BLaER1 (cell line): ENCODE data around the gene TRAF6.

ENCODE experiments used
- H3K27ac ChIP-seq: shearing (Covaris generic); formaldehyde crosslinking; 2 replicates; pipeline ENCODE4 v1.8.1; 2022
- H3K27me3 ChIP-seq: shearing (Covaris generic); formaldehyde crosslinking; 2 replicates; pipeline ENCODE4 v1.8.1; 2022
- H3K36me3 ChIP-seq: shearing (Covaris generic); formaldehyde crosslinking; 2 replicates; pipeline ENCODE4 v1.8.1; 2022
- H3K4me1 ChIP-seq: shearing (Covaris generic); formaldehyde crosslinking; 2 replicates; pipeline ENCODE4 v1.8.1; 2022
- H3K4me2 ChIP-seq: shearing (Covaris generic); formaldehyde crosslinking; 2 replicates; pipeline ENCODE4 v1.8.1; 2022
- H3K4me3 ChIP-seq: shearing (Covaris generic); formaldehyde crosslinking; 2 replicates; pipeline ENCODE4 v1.8.1; 2022
- H3K9ac ChIP-seq: shearing (Covaris generic); formaldehyde crosslinking; 2 replicates; pipeline ENCODE4 v1.8.1; 2022
- H3K9me3 ChIP-seq: shearing (Covaris generic); formaldehyde crosslinking; 2 replicates; pipeline ENCODE4 v1.8.1; 2022
- H4K20me1 ChIP-seq: shearing (Covaris generic); formaldehyde crosslinking; 2 replicates; pipeline ENCODE4 v1.8.1; 2022
- Cebpa-rat ChIP-seq: shearing (Covaris generic); IDR thresholded peaks from 2 replicates; pipeline ENCODE4 v1.8.1; 2022

The TRAF6 gene

DNA sequence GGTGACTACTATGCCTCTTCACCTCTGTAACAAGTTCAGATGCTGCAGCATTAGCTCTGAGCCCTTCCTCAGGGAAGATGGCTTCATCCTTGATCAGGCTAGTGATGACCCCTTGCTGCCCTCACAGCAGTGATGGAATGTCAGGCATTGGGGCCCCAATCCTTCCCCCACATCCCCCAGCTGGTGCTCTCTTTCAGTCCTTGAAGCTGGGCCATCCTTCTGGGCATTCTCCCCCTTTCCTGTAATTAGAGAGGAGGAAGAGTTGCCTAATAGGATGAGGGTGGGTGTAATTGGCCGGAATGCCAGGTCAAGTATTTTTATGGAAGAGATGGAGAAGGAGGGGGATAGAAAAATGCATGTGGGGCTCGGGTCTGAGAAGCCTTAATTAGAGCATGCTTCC is 62.6 kb downstream of the TRAF6 start:
- Histone ChIP-seq H3K36me3 (peaks cover 57% of the 10 kb centered on the region), H3K27me3 (no peaks in the 10 kb centered on the region), H3K4me2 (no peak overlapping the region), H3K4me1 (peaks cover 39% of the 10 kb centered on the region), H3K9me3 (no peaks in the 10 kb centered on the region), H3K9ac (no peak overlapping the region), H3K27ac (no peak overlapping the region), H3K4me3 (no peak overlapping the region), H4K20me1 (peaks cover 10% of the 10 kb centered on the region; the same call in 1 of the 2 replicates)
- no peak for TF ChIP-seq Cebpa-rat

DNA sequence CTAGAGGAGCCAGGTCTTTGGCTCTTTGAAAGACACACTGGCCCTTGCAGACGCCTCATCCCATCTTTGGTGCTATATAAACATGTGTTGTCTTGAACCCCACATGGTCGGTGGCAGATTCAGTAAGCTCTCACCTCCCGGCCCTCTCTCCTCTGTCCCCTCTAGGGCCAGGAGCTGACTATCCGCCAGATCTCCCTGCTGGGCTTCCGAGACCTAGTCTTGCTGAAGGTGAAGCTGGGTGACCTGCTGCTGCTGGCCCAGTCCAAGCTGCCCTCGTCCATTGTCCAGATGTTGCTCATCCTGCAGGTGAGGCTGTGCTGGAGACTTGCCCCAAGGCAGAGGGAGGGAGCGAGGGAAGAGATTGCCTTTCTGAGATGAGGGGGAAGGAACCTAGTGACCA is 63.9 kb downstream of the TRAF6 start:
- H3K4me2 ChIP-seq, result no peak overlapping the region
- peaks cover 7% of the 10 kb centered on the region for H3K9me3 ChIP-seq
- H3K4me1 ChIP-seq, result peaks cover 39% of the 10 kb centered on the region
- H3K36me3 ChIP-seq, result peaks cover 65% of the 10 kb centered on the region
- no peaks in the 10 kb centered on the region for H3K27me3 ChIP-seq
- H3K4me3 ChIP-seq, result no peak overlapping the region
- H3K9ac ChIP-seq, result no peak overlapping the region
- no peaks in the 10 kb centered on the region; the same call in 1 of the 2 replicates for H4K20me1 ChIP-seq
- H3K27ac ChIP-seq, result no peak overlapping the region
- no peak for TF ChIP-seq Cebpa-rat

DNA sequence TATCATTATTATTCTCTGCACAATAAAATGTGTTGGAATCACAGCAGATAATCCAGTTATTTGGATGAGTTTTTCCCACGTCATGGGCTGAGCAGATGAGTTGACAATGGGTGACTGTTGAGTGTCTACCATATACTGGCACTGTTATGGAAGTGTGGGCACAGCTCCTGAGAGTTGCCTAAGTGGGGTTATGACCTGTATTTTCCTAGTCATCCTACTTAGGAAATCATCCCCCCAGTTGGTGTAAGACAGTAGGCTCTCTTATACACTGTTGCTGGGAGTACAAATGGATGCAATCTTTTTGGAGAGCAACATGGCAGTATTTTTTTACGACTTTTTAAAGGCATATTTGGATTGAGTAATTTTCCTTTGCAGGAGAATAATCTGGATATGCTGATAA is 66.4 kb downstream of the TRAF6 start:
- H3K36me3 ChIP-seq, result peaks cover 83% of the 10 kb centered on the region
- no peaks in the 10 kb centered on the region for H3K27me3 ChIP-seq
- no peak overlapping the region for H3K4me3 ChIP-seq
- no peak overlapping the region for H3K4me2 ChIP-seq
- no peak overlapping the region for H3K9ac ChIP-seq
- H3K9me3 ChIP-seq, result peaks cover 28% of the 10 kb centered on the region
- no peak overlapping the region for H3K27ac ChIP-seq
- H4K20me1 ChIP-seq, result no peaks in the 10 kb centered on the region
- TF ChIP-seq Cebpa-rat, result no peak
- peaks cover 17% of the 10 kb centered on the region for H3K4me1 ChIP-seq

DNA sequence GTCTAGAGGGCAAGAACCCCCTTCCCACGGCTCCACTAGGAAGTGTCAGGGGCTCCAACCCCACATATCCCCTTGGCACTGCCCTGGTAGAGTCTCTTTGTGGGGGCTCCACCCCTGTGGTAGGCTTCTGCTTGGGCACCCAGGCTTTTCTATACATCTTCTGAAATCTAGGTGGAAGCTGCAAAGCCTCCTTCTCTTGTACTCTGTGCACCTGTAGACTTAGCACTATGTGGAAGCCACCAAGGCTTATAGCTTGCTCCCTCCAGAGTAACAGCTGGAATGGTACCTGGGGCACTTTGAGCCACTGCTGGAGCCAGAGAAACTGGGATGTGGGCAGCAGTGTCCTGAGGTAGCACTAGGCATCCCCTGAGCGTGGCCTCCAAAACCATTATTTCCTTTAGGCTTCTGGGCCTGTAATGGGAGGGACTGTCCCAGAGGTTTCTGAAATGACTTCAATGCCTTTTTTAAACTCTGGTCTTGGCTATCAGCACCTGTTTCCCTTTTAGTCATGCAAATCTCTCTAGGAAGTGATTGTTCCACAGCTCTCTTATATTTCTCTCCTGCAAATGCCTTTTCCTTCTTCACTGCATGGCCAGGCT is 68.4 kb downstream of the TRAF6 start:
- no peaks in the 10 kb centered on the region for H4K20me1 ChIP-seq
- no peak for TF ChIP-seq Cebpa-rat

DNA sequence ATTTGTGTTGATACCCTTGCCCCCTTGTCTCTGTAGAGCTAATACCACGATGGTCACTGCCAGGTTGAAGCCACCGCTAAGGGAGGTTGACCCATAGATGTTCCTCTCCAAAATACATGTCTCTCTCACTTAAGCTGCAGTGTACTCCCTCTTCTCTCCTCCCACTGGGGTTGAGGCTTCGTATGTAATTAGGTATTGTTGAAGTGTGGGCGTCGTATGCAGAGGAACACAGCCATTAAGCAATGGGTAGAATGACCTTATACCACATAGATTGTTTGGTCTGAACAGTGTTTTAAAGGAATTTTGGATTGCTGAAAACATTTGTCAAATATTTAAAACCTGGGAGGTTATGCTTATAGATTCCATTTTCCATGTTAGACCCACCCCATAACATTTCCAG is 71.9 kb downstream of the TRAF6 start:
- Histone ChIP-seq H3K9me3 (peaks cover 28% of the 10 kb centered on the region), H3K4me3 (no peak overlapping the region), H3K27me3 (no peaks in the 10 kb centered on the region), H3K36me3 (peaks cover 94% of the 10 kb centered on the region), H3K4me1 (peaks cover 17% of the 10 kb centered on the region), H3K27ac (no peak overlapping the region), H4K20me1 (no peaks in the 10 kb centered on the region), H3K4me2 (no peak overlapping the region), H3K9ac (no peak overlapping the region)
- no peak for TF ChIP-seq Cebpa-rat

More for the DNA sequence above, 68.4 kb downstream of the TRAF6 start:
- no peak overlapping the region for H3K9ac ChIP-seq
- peaks cover 28% of the 10 kb centered on the region for H3K9me3 ChIP-seq
- no peak overlapping the region for H3K27ac ChIP-seq
- no peaks in the 10 kb centered on the region for H3K27me3 ChIP-seq
- peaks cover 83% of the 10 kb centered on the region for H3K36me3 ChIP-seq
- peaks cover 17% of the 10 kb centered on the region for H3K4me1 ChIP-seq
- no peak overlapping the region for H3K4me3 ChIP-seq
- peak overlapping the region; percentile 45 for H3K4me2 ChIP-seq

DNA sequence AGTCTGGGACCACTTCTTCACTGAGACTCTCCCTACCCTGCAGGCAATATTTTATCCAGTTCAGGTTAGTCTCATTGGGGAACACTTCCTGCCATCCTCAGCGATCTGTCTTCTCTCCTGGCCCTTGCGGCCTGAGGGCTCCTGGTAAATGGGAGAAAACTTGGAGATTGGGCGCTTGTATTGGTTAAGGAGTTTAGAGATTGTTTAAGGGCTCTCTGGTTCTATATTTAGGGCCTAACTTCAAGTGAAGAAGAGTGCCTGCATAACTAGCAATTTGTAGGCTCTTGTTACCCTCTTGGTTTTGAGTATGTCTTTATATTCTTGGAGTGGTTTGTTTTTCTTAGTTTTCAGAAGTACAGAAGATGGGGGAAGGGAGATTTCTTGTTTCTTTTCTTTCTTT is 72.7 kb downstream of the TRAF6 start:
- Histone ChIP-seq H3K27me3 (no peaks in the 10 kb centered on the region), H3K9me3 (peaks cover 28% of the 10 kb centered on the region)

More for the DNA sequence above, 72.7 kb downstream of the TRAF6 start:
- H4K20me1 ChIP-seq, result no peaks in the 10 kb centered on the region
- H3K9ac ChIP-seq, result no peak overlapping the region
- peaks cover 93% of the 10 kb centered on the region for H3K36me3 ChIP-seq
- no peak overlapping the region for H3K27ac ChIP-seq
- TF ChIP-seq Cebpa-rat, result no peak
- H3K4me2 ChIP-seq, result no peak overlapping the region
- no peak overlapping the region for H3K4me3 ChIP-seq
- H3K4me1 ChIP-seq, result peaks cover 14% of the 10 kb centered on the region
